Ureter (tissue), 1 donor: ENCODE results near the gene SCIN. TPM values are rescaled to one million over a fixed set of nuclear protein-coding genes. Genes with fewer than 3 reads are reported as not detected.
"Not testable (repeated sequence)": the region's sequence is repeated elsewhere in the genome, so short reads cannot be mapped to it uniquely, and the experiment has no call there.

Experiments
- DNase-seq: peaks from one replicate; pipeline ENCODE4 v3.0.0-alpha.2; 2020; ENCODE audit warnings: low spot score
- total RNA-seq: library from RNA; stranded (reverse); gene quantifications from one replicate; pipeline ENCODE4 v1.2.4, GENCODE V29; 2023
- donor health status: DM: yes; HTN: yes; CAD: no.

Gene SCIN
- total RNA-seq, 1 donor from 2014 or later = 20.2 TPM

- peak; percentile 100 for DNase-seq
Observed at GRCh38 chr7:12686891-12687717, 116.6 kb downstream of the SCIN start, which contains the start of gene ARL4A. TSS of gene ARL4A (plus strand) at chr7:12687633. CDS start at chr7:12688255, 622 bp downstream.

DNA sequence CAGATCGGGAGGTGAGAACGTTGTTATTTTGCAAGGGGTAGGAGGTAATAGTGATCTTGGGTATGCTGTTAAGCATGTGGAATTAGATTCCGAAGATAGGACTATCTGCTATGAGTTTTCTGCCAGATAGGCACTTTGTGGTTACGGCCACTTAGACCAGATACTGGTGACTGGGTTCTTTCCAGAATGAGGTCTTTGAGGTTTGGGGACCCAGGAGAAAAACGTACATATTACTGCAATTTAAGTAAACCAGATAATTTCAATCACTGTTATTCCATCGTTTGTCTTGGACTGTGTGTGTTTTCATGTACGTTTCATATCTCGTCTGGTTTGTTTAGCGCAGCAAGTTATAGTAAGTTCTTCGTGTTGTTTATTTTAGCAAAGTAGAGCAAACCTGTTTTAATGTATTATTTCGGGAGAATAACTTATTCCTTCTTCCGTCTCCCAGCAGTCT lies 117.2 kb downstream of the SCIN start:
- DNase-seq = no peak

- DNase-seq = not testable (repeated sequence)
Observed at GRCh38 chr7:12688485-12689170, 118.1 kb downstream of the SCIN start.

- DNase-seq = no peak
Observed at GRCh38 chr7:12689451-12689850, 118.9 kb downstream of the SCIN start.

DNA sequence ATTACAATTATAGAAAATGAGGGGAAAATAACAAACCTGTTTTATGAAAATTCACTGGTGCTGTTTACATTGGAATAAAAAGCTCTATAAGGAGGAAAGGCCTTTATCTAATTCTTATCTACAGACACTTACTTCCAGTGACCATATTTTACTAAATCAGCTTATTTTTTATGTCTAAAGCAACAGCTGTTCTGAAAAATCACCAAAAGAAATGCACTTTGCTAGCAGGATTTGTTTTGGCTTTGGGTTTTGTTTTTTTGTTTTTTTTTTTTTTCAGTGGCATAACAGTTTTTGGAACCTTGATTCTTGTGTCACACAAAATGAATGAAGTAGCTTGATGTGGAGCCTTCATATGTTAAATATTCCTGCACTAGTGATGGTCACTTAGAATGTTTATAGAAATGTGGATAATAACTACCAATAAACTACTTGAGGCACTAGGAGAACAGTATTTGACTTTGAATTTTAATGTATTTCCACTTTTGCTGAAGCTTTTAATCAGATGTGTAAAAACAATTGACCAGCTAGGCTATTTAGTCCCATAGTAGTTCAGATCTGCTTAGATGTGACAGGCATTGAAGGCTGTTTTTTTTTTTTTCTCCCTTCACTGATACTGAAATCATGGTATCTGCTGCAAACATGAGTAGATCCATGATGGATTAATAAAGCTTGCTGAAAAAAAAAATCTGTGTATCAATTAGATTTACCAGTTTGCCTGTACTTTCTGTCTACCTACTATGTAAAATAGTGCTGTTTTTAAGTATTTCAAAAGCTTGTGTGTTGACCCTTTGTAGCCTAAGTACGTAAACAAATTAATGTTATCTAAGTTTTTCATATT lies 119.7 kb downstream of the SCIN start:
- DNase-seq = no peak

- not testable (repeated sequence) for DNase-seq
Observed at GRCh38 chr7:12691388-12691787, 120.9 kb downstream of the SCIN start.

GRCh38 chr7:12692035-12692434 lies 121.5 kb downstream of the SCIN start:
- no peak for DNase-seq

GRCh38 chr7:12692479-12693259 lies 122.1 kb downstream of the SCIN start:
- no peak for DNase-seq

DNA sequence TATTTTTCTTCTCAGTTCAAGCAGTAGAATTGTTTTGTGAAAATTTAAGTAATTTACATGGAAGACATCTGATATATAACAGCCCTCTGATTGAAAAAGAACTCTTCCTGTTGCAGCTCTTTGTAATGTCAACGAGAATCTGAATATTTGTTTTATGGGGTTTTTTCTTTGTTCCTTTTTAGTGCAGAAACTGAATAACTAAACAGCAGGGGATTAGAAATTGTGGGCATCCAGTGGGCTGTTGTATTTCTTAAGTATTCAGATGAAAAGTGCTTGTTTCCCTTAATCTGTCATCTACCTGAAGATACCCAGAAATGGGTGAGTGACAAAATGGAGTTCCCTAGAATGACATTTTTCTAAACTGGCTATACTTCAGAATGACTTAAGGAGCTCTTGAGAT lies 124.3 kb downstream of the SCIN start:
- DNase-seq = no peak

DNA sequence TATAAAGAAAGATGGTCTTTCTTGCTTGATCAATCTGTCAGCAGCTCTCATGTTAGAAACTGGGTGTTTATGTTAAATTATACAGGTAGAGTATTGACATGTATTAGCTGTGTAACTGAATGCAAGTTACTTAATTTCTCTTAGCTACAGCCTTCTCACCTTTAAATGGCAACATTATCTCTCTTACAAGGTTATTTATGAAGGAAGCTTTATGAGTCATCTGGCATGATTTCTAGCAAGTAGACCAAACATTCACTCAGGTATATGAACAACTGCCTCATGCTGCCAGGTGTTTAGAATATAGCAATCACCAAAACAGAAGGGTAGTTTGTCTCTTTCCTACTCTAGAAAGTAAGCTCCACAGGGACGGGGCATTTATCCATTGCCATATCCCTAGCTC lies 125.4 kb downstream of the SCIN start:
- DNase-seq = no peak

DNA sequence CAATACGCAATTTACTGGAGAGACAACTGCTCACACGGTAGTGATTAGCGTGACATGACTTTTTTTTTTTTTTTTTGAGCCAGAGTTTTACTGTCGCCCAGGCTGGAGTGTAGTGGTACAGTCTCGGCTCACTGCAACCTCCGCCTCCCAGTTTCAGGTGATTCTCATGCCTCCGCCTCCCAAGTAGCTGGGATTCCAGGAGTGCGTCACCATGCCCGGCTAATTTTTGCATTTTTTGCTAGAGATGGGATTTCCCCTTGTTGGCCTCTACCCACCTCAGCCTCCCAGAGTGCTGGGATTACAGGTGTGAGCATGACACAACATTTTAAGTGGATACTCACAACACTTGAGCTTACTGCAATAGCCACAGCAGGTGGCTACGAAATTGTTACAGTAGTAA lies 128.8 kb downstream of the SCIN start:
- no peak for DNase-seq

DNA sequence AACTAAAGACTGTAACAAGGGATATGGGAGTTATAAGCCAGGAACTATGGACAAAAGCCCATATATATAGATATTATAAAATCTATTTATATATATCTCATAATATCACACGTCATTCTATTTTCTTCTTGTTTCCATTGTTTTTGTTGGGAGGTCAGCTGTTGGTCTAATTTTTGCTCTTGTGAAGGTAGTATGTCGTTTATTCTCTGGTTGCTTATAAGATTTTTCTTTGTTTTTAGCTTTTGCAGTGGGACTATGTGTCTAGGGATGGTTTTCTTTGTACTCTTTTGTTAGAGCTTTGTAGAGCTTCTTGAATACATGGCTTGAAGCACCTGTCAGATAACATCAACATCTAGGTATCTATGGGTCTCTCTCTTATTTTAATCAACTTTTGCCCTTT lies 130.9 kb downstream of the SCIN start:
- DNase-seq = no peak

DNA sequence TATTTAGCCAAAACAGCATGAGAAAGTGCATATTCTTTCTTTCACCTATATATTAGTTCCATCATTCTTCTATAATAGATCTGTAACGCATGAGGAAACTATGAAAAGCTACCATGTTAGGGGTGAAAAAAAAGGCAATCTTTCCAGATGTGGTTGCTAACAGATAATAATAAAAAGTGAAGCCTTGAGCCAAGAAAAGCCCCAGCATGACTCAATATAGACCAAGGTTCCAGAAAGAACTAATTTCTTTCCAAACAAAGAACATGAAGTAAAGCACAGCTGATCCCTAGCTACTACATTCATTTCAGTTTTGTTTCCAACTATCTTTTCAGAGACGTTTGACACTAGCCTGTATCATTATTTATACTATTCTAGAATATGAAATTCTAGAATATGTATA lies 133.4 kb downstream of the SCIN start:
- DNase-seq = no peak

DNA sequence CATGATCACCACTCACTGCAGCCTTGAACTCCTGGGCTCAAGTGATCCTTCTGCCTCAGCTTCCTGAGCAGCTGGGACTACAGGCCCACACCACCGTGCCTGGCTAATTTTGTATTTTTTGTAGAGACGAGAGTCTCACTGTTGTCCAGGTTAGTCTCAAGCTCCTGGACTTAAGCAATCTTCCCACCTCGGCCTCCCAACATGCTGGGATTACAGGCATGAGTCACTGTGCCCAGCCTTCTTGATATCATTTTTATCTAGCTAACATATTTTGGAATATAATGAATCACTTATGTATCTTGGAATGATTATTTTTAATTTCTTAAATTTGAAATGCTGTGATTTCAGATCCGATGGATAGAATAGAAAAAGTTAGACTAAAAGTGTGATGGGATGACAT lies 135.4 kb downstream of the SCIN start:
- DNase-seq = no peak

DNA sequence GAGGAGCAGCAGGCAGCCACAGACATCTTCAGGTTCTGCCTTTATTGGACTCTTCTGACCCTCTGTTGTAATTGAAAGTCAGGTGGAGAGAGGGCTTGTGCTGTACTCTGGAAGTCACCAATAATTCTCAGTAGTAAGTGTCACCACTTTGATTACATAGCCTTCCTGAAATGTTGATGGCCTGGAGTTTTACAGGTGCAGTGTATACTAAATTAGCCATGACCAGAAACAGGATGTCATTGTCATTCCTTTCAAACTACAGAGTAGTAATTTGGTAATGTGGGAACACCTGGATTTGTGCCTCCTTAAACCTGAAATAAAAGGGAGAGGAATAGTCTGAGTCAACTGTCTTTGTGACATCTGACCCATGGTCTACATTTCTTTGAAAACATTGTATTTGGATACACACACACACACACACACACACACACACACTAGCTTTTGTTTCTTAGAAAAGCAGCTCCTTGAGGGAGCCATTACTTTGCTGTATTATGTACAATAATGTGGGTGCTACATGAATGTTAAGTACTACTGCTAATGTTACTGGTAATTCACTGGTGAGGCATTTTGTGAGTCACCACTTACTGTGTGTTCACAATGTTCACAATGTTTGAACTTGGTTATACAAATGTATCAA lies 136.5 kb downstream of the SCIN start:
- no peak for DNase-seq

DNA sequence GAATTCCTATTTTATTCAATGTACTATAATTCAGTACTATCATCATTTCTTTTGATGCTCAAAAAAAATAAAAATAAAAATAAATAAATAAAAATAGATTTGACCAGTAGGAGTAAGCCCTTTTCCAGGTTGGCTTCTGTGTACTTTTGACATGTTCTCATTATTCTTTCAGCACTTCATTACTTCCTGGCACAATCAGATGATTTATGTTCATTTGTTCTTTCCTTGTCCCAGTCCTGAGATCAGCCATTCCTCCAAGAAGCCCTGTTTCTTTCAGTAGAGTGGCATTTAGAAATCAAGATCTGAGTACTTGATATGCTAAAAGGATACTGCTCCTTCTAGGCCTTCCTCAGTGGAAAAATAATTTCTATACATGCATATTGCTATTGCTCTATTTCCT lies 137.8 kb downstream of the SCIN start:
- no peak for DNase-seq

Other genes starting within 250 kb of the SCIN start
- 2.6 TPM for gene VWDE, start 166.9 kb upstream of the SCIN start, total RNA-seq
- 22.6 TPM for gene ARL4A, start 116.9 kb downstream of the SCIN start, total RNA-seq